IMR-90 (cell line): ENCODE data around the gene KCNK3.

ENCODE experiments used
- BHLHE40 ChIP-seq: fragments of 150-350 bp; IDR thresholded peaks from 2 replicates; pipeline ENCODE4 v1.6.1; 2016; ENCODE audit warnings: mild to moderate bottlenecking, low read depth, low read length
- CEBPB ChIP-seq: IDR thresholded peaks from 2 replicates; pipeline ENCODE4 v1.6.1; 2012; ENCODE audit warnings: low read depth, low read length, improper control_type of control experiment
- ELK1 ChIP-seq: fragments of 150-350 bp; IDR thresholded peaks from 2 replicates; pipeline ENCODE4 v1.6.1; 2016; ENCODE audit warnings: low read depth, mild to moderate bottlenecking, low read length, moderate library complexity, borderline replicate concordance
- FOS ChIP-seq: fragments of 150-350 bp; IDR thresholded peaks from 2 replicates; pipeline ENCODE4 v1.6.1; 2016; ENCODE audit warnings: low read depth, low read length
- MAZ ChIP-seq: IDR thresholded peaks from 2 replicates; pipeline ENCODE4 v1.6.1; 2012; ENCODE audit warnings: low read depth, mild to moderate bottlenecking, low read length, improper control_type of control experiment, moderate library complexity, borderline replicate concordance
- MXI1 ChIP-seq: IDR thresholded peaks from 2 replicates; pipeline ENCODE4 v1.6.1; 2012; ENCODE audit warnings: low read depth, mild to moderate bottlenecking, low read length, moderate library complexity, borderline replicate concordance
- POLR2A ChIP-seq: IDR thresholded peaks from 2 replicates; pipeline ENCODE4 v1.6.1; 2012; ENCODE audit warnings: mild to moderate bottlenecking, low read depth, low read length
- RAD21 ChIP-seq: IDR thresholded peaks from 2 replicates; pipeline ENCODE4 v1.6.1; 2012; ENCODE audit warnings: low read length, improper control_type of control experiment
- RCOR1 ChIP-seq: IDR thresholded peaks from 2 replicates; pipeline ENCODE4 v1.6.1; 2012; ENCODE audit warnings: mild to moderate bottlenecking, low read length, improper control_type of control experiment; ENCODE audit not compliant: insufficient replicate concordance
- RFX5 ChIP-seq: IDR thresholded peaks from 2 replicates; pipeline ENCODE4 v1.8.0; 2012; ENCODE audit warnings: low read depth, mild to moderate bottlenecking, low read length, moderate library complexity
- SMC3 ChIP-seq: fragments of 150-350 bp; IDR thresholded peaks from 2 replicates; pipeline ENCODE4 v1.6.1; 2016; ENCODE audit warnings: low read depth, mild to moderate bottlenecking, antibody characterized with exemption, low read length, moderate library complexity
- TF ChIP-seq, protein P1 (sequence below): conservative IDR thresholded peaks from 2 replicates; pipeline ENCODE4 v1.5.1; 2012; ENCODE audit warnings: mild to moderate bottlenecking, low read depth, low read length, improper control_type of control experiment

DNA sequence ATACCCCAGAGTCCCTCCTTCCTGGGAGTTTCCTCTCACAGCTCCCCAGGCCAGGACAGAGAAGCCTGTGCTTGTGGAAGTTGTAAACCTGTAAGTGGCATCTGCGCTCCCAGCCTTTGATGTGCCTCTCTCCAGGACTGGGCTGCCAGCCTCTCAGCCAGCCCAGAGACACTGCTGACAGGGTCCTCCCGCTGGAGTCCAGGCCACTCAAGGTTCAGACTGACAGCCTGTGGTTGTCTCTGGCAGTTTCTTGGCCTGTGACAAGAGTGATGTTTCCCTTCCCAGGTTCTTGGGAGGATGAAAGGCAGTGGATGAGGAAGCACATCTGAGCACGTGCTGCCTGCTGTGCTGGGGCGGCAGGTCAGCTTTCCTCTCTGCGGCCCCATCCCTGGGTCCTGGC, 74.6 kb downstream of the KCNK3 start:
- TF ChIP-seq CEBPB (no peak), MAZ (no peak), POLR2A (no peak), RCOR1 (no peak), FOS (no peak), SMC3 (no peak), RAD21 (no peak), ELK1 (no peak), RFX5 (no peak), BHLHE40 (no peak), MXI1 (no peak)
- TF ChIP-seq, protein P1, sequence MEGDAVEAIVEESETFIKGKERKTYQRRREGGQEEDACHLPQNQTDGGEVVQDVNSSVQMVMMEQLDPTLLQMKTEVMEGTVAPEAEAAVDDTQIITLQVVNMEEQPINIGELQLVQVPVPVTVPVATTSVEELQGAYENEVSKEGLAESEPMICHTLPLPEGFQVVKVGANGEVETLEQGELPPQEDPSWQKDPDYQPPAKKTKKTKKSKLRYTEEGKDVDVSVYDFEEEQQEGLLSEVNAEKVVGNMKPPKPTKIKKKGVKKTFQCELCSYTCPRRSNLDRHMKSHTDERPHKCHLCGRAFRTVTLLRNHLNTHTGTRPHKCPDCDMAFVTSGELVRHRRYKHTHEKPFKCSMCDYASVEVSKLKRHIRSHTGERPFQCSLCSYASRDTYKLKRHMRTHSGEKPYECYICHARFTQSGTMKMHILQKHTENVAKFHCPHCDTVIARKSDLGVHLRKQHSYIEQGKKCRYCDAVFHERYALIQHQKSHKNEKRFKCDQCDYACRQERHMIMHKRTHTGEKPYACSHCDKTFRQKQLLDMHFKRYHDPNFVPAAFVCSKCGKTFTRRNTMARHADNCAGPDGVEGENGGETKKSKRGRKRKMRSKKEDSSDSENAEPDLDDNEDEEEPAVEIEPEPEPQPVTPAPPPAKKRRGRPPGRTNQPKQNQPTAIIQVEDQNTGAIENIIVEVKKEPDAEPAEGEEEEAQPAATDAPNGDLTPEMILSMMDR = no peak
